K562 (cell line): ENCODE measurements around the gene CFAP221. TPM values are rescaled to one million over a fixed set of nuclear protein-coding genes. Genes with fewer than 3 reads are reported as not detected.

ENCODE experiments used
- ATAC-seq: fragments of 200-7000 bp; cut with Tn5 transposase; 3 replicates; pipeline ENCODE4 v1.9.1; 2020; ENCODE audit warnings: moderate library complexity
- BruUV-seq: library from RNA; stranded (reverse); fragments of 400-500 nt; replicated peaks from 2 replicates; lab custom pipeline; 2021; lab: Mats Ljungman, UMichigan
- CTCF ChIA-PET: fragments of 300-600 bp; formaldehyde crosslinking; extraction: SDS; loops from one replicate; lab custom pipeline; 2021; ENCODE audit warnings: low intra/inter-chr PET ratio; lab: Yijun Ruan, JAX
- POLR2A ChIA-PET: fragments of 300-600, 350-650 bp; sonication (Branson Sonifier 250); formaldehyde crosslinking; extraction: SDS; loops from one replicate; lab custom pipeline; 2021; ENCODE audit warnings: antibody characterized with exemption, inconsistent platforms; lab: Yijun Ruan, JAX
- DNase-seq, 4 experiments: peaks; one replicate each; pipeline versions ENCODE4 v3.0.0 to v3.0.0-alpha.2; 2011 to 2018; ENCODE audit warnings: low spot score in 3 of 4, mixed read lengths in 3 of 4; ENCODE audit errors: extremely low read depth in 1 of 4
- FAIRE-seq: peaks from 2 replicates; lab custom pipeline; 2011; peaks lifted over from hg19 to GRCh38; lab: Jason Lieb, UNC
- H2AFZ ChIP-seq: 2 replicates; pipeline ENCODE4 v1.6.0; 2011; ENCODE audit warnings: low read depth, low read length, control low read depth, inconsistent platforms
- H3K27ac ChIP-seq: fragments of 200-600 bp; 3 replicates; pipeline ENCODE4 v1.8.0; 2011; ENCODE audit warnings: low read depth, mild to moderate bottlenecking, control low read depth, inconsistent platforms, low read length, moderate library complexity, mixed read lengths; ENCODE audit errors: extremely low read depth
- H3K27me3 ChIP-seq, 2 experiments: fragments of 300-600 bp in 1 of 2; 2 replicates in 1 of 2; 3 replicates in 1 of 2; pipeline versions ENCODE4 v1.6.0 to v1.8.0; 2011; ENCODE audit warnings: inconsistent platforms in 2 of 2, low read length in 2 of 2, mild to moderate bottlenecking in 1 of 2, mixed read lengths in 1 of 2, moderate library complexity in 1 of 2; ENCODE audit not compliant: control insufficient read depth in 2 of 2, insufficient read depth in 2 of 2
- H3K36me3 ChIP-seq: fragments of 300-600 bp; 3 replicates; pipeline ENCODE4 v1.8.0; 2011; ENCODE audit warnings: mild to moderate bottlenecking, low read length, inconsistent platforms; ENCODE audit not compliant: control insufficient read depth, insufficient read depth
- H3K4me1 ChIP-seq, 2 experiments: fragments of 200-600 bp in 1 of 2; replicated peaks in 1 of 2; 2 replicates in 1 of 2; 3 replicates in 1 of 2; pipeline versions ENCODE4 v1.5.1 to v1.8.0; 2011; ENCODE audit warnings: inconsistent platforms in 2 of 2, low read length in 2 of 2, mild to moderate bottlenecking in 1 of 2, mixed read lengths in 1 of 2, moderate library complexity in 1 of 2; ENCODE audit not compliant: control insufficient read depth in 2 of 2, insufficient read depth in 2 of 2
- H3K4me2 ChIP-seq: 2 replicates; pipeline ENCODE4 v1.6.1; 2011; ENCODE audit warnings: low read length, control low read depth, inconsistent platforms, mixed read lengths; ENCODE audit not compliant: insufficient read depth
- H3K4me3 ChIP-seq: fragments of 200-600 bp; sonication (generic), shearing (Covaris generic); 2 replicates; pipeline ENCODE4 v1.5.1; 2016; ENCODE audit warnings: control low read depth, inconsistent platforms
- H3K79me2 ChIP-seq: fragments of 200-600 bp; 3 replicates; pipeline ENCODE4 v1.8.0; 2011; ENCODE audit warnings: low read length, inconsistent platforms; ENCODE audit not compliant: control insufficient read depth, insufficient read depth
- H3K9ac ChIP-seq, 2 experiments: 2 replicates each; pipeline versions ENCODE4 v1.6.0 to v1.6.1; 2011; ENCODE audit warnings: low read depth in 2 of 2, low read length in 2 of 2, control low read depth in 1 of 2, inconsistent platforms in 1 of 2, mild to moderate bottlenecking in 1 of 2, mixed read lengths in 1 of 2; ENCODE audit not compliant: insufficient read depth in 1 of 2
- H3K9me1 ChIP-seq: one replicate; pipeline ENCODE4 v1.6.0; 2011; ENCODE audit warnings: inconsistent platforms, mild to moderate bottlenecking, low read length, moderate library complexity; ENCODE audit not compliant: control insufficient read depth, insufficient read depth
- H3K9me3 ChIP-seq: replicated peaks from 2 replicates; pipeline ENCODE4 v1.5.1; 2011; ENCODE audit warnings: low read depth, low read length, inconsistent platforms; ENCODE audit not compliant: control insufficient read depth, insufficient read depth
- H4K20me1 ChIP-seq: replicated peaks from 2 replicates; pipeline ENCODE4 v1.6.1; 2011; ENCODE audit warnings: low read length, inconsistent platforms, mixed read lengths; ENCODE audit not compliant: control insufficient read depth, insufficient read depth
- FIP1L1 ChIP-seq: fragments of 200-400 bp; formaldehyde crosslinking; IDR thresholded peaks from 2 replicates; pipeline ENCODE4 v1.6.1; 2018; ENCODE audit warnings: mild to moderate bottlenecking, low read depth, low read length; ENCODE audit not compliant: poor library complexity, severe bottlenecking
- KDM1A ChIP-seq, 2 experiments: fragments of 450-650 bp; IDR thresholded peaks; 2 replicates each; pipeline ENCODE4 v1.6.1; 2016; ENCODE audit warnings: mild to moderate bottlenecking in 2 of 2
- MCM2 ChIP-seq: fragments of 450-650 bp; IDR thresholded peaks from 2 replicates; pipeline ENCODE4 v1.6.1; 2017; ENCODE audit warnings: low read depth, mild to moderate bottlenecking
- MEF2A ChIP-seq: IDR thresholded peaks from 2 replicates; pipeline ENCODE4 v1.6.1; 2011; ENCODE audit warnings: low read depth, mild to moderate bottlenecking, low read length, moderate library complexity; ENCODE audit not compliant: control insufficient read depth
- ZBTB49 ChIP-seq: sonication (generic); formaldehyde crosslinking; IDR thresholded peaks from 2 replicates; pipeline ENCODE4 v1.8.0; 2022; ENCODE audit warnings: missing genetic modification reagents, mild to moderate bottlenecking, borderline replicate concordance
- WGBS: fragments of 100-300 bp; shearing (Covaris generic); methylation state at CpG from one replicate; pipeline ENCODE4 v1.1.6; 2016; ENCODE audit warnings: low coverage, mixed read lengths; ENCODE audit not compliant: insufficient coverage; ENCODE audit errors: missing lambda C conversion rate; 5-methylcytosine and 5-hydroxymethylcytosine counted together
- in situ Hi-C: fragments of 300-500 bp; cut with MboI; formaldehyde crosslinking; loops from 4 replicates; pipeline ENCODE4 v1.15.0; 2018; ENCODE audit warnings: inconsistent platforms, mixed read lengths
- intact Hi-C: fragments of 100-400 bp; cut with micrococcal nuclease; formaldehyde crosslinking; loops from 2 replicates; pipeline ENCODE4 v1.14.2; 2022
- polyA plus RNA-seq, 8 experiments: library from polyadenylated mRNA; depleted of rRNA in 4 of 8; stranded (reverse) in 5 of 8; unstranded in 3 of 8; fragments of >200 nt; fragmentation: Nextera tagmentation in 2 of 8; fragmentation: Illumina TruSeq in 1 of 8; extraction: Ambion mirVana in 2 of 8; extraction: Trizol in 1 of 8; gene quantifications; 2 replicates each; pipeline versions ENCODE4 v1.2.1 to v1.2.3, GENCODE V29; 2011 to 2014; ENCODE audit warnings: inconsistent platforms in 1 of 8, missing spikeins in 1 of 8
- total RNA-seq, 7 experiments: library from RNA; depleted of rRNA in 6 of 7; stranded (reverse); fragments of >200 nt in 6 of 7; fragmentation: Illumina TruSeq in 2 of 7; extraction: Trizol in 2 of 7; gene quantifications; 2 replicates each; pipeline versions ENCODE4 v1.2.1 to v1.2.3, GENCODE V29; 2011 to 2021; ENCODE audit warnings: low replicate concordance in 1 of 7
- TF ChIP-seq, protein P1 (sequence below), 2 experiments: fragments of 450-650 bp; IDR thresholded peaks; 2 replicates each; pipeline ENCODE4 v1.6.1; 2016; ENCODE audit warnings: mild to moderate bottlenecking in 2 of 2, borderline replicate concordance in 1 of 2, low read depth in 1 of 2, moderate library complexity in 1 of 2
- TF ChIP-seq, protein P2 (sequence below): fragments of 450-650 bp; formaldehyde crosslinking; IDR thresholded peaks from 2 replicates; pipeline ENCODE4 v1.4.0; 2020; ENCODE audit warnings: mild to moderate bottlenecking, moderate library complexity

Gene CFAP221
- total and polyA plus RNA-seq, 9 of the 15 experiments (the other 6 are each of a cell fraction or from before 2014, with no cell fraction given): 0.09 to 1.4 (median 0.65) TPM

- ChIA-PET POLR2A (interaction anchor here (0.7 kb wide), 1 partner anchor 11 kb away, joined by 3 read pairs; no protein-coding TSS in a partner anchor), CTCF (no interaction called here)
- ATAC-seq (no peak), DNase-seq (no peak), FAIRE-seq (no peak)
- no TSS peak for BruUV-seq
- in situ Hi-C loops (no loop called here), intact Hi-C loops (no loop called here)
- peaks cover 0 to 4% of the 10 kb centered on the region in 2 experiments; a peak in 3 of 5 replicates for H3K4me1 ChIP-seq
- H3K4me2 ChIP-seq: no peak overlapping the region
- no peaks in the 10 kb centered on the region for H4K20me1 ChIP-seq
- no peaks in the 10 kb centered on the region for H3K36me3 ChIP-seq
- no peak overlapping the region for H3K27ac ChIP-seq
- peaks cover 0 to 4% of the 10 kb centered on the region in 2 experiments; a peak in 2 of 5 replicates for H3K27me3 ChIP-seq
- H3K9ac ChIP-seq: no peak overlapping the region
- 0% methylated on average over 2 of the region's 2 CpGs for WGBS
- peaks cover 4% of the 10 kb centered on the region; the same call in 1 of the 2 replicates for H3K9me3 ChIP-seq
- no peak overlapping the region for H3K4me3 ChIP-seq
- no peaks in the 10 kb centered on the region for H3K79me2 ChIP-seq
- H2AFZ ChIP-seq: no peak overlapping the region
- H3K9me1 ChIP-seq: no peaks in the 10 kb centered on the region
- TF ChIP-seq MEF2A (no peak), FIP1L1 (no peak), KDM1A (IDR thresholded peaks at IDR 0.05) (peak; percentile 66 to 76; a peak in 3 of 4 replicates), MCM2 (no peak), ZBTB49 (CRISPR knock-in tag) (no peak)
- TF ChIP-seq, protein P1, sequence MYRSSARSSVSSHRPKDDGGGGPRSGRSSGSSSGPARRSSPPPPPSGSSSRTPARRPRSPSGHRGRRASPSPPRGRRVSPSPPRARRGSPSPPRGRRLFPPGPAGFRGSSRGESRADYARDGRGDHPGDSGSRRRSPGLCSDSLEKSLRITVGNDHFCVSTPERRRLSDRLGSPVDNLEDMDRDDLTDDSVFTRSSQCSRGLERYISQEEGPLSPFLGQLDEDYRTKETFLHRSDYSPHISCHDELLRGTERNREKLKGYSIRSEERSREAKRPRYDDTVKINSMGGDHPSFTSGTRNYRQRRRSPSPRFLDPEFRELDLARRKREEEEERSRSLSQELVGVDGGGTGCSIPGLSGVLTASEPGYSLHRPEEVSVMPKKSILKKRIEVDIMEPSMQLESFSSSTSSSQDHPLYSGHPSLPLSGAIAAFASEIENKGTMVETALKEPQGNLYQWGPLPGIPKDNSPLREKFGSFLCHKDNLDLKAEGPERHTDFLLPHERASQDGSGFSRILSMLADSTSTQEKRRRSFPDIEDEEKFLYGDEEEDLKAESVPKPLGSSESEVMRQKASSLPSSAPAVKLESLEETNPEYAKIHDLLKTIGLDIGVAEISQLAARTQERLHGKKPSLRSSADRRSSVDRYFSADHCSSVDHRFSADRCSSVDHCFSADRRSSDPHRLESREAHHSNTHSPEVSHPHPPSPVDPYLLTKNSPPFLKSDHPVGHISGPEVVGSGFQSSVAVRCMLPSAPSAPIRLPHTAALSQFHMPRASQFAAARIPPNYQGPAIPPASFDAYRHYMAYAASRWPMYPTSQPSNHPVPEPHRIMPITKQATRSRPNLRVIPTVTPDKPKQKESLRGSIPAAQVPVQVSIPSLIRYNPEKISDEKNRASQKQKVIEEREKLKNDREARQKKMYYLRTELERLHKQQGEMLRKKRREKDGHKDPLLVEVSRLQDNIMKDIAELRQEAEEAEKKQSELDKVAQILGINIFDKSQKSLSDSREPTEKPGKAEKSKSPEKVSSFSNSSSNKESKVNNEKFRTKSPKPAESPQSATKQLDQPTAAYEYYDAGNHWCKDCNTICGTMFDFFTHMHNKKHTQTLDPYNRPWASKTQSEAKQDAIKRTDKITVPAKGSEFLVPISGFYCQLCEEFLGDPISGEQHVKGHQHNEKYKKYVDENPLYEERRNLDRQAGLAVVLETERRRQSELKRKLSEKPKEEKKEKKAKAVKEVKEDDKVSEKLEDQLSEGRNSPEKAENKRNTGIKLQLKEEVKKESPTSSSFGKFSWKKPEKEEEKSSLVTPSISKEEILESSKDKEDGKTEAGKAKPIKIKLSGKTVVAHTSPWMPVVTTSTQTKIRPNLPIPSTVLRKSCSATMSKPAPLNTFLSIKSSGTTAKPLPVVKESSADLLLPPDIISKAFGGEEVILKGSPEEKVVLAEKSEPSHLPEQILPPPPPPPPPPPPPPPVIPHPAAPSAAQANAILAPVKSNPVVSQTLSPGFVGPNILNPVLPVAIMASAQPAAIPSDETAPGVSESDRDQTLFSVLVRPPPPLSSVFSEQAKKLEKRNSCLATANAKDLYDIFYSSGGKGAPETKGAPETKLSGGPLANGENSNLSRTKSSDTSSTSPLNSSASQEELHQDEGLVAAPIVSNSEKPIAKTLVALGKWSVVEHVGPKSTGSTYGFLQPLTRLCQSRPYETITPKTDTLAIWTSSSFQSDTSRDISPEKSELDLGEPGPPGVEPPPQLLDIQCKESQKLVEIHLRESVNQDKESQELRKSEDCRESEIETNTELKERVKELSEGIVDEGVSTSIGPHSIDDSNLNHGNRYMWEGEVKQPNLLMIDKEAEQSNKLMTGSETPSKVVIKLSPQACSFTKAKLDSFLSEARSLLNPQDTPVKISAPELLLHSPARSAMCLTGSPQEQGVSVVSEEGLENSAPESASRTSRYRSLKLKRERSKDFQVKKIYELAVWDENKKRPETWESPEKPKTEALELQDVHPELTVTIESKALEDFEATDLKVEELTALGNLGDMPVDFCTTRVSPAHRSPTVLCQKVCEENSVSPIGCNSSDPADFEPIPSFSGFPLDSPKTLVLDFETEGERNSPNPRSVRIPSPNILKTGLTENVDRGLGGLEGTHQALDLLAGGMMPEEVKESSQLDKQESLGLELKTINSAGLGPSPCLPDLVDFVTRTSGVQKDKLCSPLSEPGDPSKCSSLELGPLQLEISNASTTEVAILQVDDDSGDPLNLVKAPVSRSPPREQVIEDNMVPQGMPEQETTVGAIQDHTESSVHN (IDR thresholded peaks at IDR 0.05; ENCODE audit: borderline replicate concordance in 1 of 2, low read depth in 1 of 2): no peak
- TF ChIP-seq, protein P2, sequence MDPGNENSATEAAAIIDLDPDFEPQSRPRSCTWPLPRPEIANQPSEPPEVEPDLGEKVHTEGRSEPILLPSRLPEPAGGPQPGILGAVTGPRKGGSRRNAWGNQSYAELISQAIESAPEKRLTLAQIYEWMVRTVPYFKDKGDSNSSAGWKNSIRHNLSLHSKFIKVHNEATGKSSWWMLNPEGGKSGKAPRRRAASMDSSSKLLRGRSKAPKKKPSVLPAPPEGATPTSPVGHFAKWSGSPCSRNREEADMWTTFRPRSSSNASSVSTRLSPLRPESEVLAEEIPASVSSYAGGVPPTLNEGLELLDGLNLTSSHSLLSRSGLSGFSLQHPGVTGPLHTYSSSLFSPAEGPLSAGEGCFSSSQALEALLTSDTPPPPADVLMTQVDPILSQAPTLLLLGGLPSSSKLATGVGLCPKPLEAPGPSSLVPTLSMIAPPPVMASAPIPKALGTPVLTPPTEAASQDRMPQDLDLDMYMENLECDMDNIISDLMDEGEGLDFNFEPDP: no peak
Observed at GRCh38 chr2:119704670-119705120, 160.4 kb downstream of the CFAP221 start.
